ENCODE data around the gene PLEKHJ1.

The PLEKHJ1 gene

DNA sequence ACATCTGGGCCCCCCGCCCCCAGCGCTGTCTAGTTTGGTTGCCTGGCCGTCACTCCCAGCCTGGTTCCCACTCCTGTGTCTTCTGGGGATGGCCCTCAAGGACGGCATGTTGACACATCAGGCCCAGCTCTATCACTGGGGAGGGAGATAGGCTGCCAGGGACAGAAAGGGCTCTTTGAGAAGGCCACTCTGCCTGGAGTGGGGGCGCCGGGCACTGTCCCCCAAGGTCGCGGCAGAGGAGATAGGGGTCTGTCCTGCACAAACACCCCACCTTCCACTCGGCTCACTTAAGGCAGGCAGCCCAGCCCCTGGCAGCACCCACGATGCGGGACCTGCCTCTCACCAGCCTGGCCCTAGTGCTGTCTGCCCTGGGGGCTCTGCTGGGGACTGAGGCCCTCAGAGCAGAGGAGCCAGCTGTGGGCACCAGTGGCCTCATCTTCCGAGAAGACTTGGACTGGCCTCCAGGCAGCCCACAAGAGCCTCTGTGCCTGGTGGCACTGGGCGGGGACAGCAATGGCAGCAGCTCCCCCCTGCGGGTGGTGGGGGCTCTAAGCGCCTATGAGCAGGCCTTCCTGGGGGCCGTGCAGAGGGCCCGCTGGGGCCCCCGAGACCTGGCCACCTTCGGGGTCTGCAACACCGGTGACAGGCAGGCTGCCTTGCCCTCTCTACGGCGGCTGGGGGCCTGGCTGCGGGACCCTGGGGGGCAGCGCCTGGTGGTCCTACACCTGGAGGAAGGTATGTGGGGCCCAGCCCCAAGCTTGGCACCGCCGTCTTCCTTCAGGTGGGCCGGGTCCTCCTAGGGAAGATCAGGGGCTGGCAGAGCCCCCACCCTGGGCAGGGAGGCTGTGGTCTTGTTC lies 13.1 kb upstream of the PLEKHJ1 start, which contains the start of gene AMH:
AMH (plus strand) TSS at position 314 of the 857 bp plus-strand sequence; CDS start at position 324, 10 bp downstream.
- DNase-seq: no peak

DNA sequence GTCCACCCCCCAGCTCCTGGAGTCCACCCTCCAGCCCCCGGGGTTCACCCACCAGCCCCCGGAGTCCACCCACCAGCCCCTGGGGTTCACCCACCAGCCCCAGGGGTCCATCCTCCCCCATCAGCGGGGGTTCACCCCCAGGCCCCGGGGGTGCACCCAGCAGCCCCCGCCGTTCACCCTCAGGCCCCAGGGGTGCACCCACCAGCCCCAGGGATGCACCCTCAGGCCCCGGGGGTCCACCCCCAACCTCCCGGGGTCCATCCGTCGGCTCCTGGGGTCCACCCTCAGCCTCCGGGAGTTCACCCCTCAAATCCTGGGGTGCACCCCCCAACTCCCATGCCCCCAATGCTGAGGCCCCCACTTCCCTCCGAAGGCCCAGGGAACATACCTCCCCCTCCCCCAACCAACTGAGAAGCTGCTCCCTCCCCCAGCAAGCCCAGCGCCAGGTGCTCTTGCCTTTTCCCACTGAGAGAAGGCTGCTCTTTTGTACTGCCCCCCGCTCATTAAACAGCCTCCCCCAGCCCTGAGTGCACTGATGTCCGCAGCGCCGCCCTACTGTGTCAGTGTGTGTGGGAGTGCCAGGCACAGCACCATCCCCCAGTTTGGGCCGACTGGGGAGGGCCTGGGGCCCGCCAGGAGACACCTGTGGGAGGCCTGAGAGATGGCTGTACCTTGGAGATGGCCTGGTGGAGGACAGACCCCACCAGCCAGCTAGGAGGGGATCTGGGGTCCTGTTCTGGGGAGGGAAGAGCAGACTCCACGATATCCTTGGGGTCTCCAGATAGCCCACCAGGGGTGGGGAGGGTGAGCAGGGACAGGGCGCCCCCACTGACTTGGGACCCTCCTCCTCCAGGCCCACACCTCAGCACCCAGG lies 12.2 kb upstream of the PLEKHJ1 start:
- no peak for DNase-seq

DNA sequence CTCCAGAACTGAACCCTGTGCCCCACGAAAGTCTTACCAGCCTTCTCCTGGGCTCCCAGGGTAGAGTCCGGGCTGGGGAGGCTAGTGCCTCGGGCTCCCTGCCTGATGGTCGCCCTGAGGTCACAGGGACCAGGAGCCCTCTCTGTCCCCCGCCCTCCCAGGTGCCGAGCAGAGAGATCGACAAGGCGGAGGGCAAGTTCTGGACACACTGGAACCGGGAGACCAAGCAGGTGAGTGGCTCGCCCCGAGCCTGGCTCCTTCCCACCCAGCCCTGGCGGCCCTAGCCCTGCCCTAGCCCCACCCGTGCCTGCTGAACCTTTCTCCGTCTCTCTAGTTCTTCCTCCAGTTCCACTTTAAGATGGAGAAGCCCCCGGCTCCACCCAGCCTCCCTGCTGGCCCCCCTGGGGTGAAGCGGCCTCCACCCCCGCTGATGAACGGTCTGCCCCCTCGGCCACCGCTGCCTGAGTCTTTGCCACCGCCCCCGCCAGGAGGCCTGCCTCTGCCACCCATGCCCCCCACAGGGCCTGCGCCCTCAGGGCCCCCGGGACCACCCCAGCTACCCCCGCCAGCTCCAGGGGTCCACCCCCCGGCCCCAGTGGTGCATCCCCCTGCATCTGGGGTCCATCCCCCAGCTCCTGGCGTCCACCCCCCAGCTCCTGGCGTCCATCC lies 11.4 kb upstream of the PLEKHJ1 start:
- no peak for DNase-seq

DNA sequence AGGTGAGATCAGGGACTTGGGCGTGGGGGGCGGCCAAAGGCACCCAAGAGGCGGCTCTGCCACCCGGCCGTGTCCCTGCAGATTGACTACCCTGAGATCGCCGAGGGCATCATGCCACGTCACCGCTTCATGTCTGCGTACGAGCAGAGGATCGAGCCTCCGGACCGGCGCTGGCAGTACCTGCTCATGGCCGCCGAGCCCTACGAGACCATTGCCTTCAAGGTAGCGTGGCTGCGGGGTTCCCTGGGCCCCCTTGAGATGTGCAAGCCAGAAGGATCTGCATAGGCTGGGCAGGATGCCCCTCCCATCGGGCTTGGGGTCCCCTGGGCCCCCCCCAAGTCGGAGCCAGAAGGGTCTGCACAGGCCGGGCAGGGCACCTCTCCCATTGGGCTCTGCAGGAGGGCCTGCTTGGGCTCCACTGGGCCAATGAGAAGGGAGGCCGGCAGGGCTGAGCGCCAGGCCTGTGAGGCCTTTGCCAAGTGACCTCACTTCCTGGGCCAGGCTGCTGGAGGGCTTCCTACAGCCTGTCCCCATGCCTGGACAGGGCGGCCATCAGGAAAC lies 10.8 kb upstream of the PLEKHJ1 start:
- DNase-seq: no peak

DNA sequence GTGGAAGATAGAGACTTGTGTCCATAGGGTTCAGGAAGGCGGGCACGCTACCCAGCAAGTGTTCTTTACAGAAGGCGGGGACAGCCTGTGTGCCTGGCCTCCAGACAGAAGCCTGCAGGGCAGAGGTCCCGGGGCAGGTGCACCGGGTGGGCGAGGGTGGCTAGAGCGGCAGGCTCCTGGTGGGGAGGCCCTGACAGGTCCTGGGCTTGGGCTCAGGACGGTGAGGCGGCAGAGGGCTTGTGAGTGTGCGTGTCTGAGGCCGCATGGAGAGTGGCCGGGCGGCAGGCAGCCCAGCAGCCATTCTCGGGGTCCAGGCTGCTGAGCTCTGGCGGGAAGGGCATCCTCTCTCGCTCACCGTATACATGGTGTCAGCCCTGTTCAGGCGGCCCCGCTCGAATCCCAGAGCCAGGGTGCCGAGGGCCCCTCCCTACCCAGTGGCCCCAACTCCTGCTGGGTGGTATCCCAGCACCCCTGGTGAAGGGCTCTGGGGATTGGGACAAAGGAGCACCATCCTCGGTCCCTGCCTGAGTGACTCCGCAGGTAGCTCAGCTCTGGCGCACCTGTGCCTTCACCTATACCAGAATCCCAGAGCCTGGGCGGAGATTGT lies 10.0 kb upstream of the PLEKHJ1 start:
- DNase-seq: no peak

DNA sequence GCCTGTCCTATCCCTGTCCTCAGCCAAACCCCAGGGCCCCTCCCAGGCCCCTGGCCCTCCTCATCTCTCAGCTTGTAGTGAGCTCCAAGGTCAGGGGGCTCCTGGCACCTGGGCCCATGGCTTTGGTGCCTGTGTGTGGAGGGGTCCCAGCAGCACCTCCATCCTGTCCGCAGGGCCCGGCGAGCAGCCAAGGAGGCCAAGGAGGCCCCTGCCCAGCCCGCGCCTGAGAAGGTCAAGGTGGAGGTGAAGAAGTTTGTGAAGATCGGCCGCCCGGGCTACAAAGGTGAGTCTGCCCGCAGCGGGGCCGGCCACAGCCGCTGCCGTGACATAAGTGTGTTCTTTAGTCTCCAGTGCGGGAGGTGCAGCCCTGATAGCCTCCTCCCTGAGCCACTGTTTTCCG lies 9.1 kb upstream of the PLEKHJ1 start:
- no peak for DNase-seq

DNA sequence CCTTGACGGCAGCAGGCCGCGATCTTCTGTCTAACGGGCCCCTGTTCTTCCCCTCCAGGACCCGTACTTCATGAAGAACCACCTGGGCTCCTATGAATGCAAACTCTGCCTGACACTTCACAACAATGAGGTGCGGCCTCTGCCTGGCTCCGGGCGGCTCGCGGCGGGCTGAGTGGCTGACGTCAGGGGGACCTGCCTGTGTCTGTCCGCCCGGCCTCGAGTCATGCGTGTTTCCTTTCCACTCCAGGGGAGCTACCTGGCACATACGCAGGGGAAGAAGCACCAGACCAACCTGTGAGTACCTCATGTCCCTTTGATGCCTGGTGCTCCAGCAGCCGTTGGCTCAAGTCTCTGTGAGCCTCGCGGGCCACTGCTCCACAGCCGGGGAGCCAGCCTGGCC lies 8.4 kb upstream of the PLEKHJ1 start:
- DNase-seq: no peak

DNA sequence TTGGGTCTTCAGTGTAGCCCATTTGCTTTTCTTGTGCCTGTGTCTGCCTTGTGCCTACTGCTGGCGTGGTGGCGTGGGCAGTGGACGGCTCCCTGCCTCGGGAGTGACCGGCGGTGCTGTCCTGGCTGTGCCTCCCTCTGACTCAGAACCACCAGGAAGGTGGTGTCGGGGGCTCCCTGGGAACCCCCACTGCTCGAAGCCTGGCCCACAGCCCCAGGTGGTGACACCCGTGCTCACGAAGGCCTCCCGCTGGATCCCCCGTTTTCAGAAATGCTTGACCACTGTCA lies 7.9 kb upstream of the PLEKHJ1 start:
- no peak for DNase-seq

DNA sequence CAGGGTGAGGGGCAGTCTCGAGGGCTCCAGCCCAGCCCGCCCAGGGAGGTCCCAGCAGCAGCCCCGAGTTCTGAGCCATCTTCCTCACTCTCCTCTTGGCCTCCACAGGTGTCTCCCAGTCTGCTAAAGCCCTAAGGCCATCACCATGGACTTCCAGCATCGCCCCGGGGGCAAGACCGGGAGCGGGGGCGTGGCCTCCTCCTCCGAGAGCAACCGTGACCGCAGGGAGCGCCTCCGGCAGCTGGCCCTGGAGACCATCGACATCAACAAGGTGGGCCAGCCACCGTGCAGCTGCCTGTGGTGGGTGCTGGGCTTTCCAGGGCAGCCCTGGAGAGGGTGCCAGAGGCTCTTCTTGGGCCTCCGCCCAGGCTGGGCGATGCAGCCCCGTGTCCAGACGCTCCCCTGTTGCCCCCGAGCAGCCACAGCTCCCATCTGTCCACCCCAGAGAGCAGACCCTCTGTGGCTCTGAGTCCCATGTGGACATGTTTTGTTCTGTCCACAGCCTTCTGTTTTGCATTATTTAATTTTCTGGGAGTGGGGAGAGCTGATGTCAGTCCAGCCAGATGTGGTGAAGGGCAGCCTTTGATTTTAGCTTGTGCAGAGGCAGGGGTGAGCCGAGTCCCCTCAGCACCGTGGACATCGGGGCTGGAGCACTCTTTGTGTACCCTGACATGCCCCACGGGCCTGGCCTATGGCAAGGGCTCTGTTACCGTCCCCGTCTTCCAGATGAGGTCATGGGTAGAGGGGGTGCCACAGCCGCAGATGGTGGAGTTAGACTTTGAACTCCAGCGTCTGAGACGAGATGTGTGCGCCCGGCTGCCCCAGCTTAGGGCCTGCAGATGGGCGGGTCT lies 7.4 kb upstream of the PLEKHJ1 start:
- DNase-seq: no peak

DNA sequence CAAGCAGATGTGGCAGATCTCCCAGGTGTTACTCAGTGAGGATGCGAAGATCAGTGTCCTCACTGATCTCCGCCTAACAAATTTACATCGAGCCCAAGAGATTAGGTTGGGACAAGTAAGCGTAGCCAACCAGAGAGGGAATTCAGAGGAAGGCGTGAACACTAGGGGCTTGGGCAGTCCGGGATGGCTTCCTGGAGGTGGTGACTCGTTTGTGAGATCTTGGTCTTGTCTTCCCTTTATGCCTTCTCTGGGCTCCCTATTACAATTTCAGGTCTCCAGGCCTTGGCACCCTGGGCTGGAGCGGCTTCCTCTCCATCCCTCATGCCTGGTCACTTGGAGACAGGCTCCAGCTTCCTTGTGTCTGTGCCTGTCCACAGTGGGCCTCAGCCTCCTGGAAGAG lies 6.7 kb upstream of the PLEKHJ1 start:
- DNase-seq: no peak

DNA sequence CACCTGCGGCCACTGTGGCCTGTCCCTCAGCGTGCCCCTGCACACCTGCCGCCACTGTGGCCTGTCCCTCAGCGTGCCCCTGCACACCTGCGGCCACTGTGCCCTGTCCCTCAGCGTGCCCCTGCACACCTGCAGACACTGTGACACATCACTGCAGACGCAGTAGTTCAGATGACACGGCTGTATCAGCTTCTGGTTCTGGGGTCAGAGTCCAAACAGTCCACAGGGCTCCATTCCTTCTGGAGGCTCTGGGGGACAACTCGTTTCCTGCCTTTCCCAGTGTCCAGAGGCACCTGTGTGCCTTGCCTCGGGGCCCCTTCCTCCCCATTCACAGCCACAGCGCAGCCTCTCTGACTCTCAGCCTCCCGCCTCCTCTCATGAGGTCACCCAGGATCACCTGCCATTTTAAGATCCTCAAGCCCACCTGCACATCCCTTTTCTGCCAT lies 6.0 kb upstream of the PLEKHJ1 start:
- DNase-seq: no peak

DNA sequence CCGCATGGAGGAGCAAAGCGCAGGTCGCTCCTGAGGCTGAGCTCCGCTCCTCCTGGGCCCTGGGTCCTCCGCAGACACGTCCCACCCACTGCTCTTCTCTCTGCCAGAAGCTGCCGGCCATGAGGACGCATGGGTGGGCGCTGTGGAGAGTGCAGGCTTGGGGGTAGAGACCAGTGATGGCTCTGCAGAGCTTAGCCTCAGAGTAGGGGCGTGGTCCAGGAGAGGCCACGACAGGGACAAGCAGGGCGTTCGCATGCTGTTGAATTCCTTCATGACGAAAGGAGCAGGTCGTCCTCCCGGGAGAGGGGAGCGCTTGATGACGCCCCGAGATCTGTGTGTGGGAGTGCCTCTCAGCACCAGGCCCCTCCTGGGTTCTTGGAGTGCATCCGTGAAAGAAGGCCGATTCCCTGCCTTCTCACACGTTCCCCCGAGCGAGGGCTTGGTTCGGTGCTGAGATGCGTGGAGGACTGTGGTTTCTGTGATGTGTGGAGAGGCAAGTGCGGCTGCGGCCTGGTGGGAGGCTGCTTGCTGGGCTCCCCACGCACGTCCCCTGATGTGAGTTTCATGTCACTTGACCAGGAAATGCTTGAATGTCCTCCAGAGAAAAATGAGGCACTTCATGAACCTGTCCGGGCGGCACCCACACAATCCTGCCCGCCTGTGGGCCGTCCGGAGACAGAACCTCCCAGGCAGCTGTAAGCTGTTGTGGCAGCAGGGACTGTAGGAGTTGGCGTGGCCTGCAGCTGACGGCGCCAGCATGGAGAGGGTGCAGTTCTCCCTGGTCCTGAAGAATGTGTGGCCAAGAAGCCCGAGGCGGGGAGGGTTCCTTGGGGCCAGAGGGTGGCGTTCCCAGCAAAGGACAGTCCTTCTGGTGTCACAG lies 5.0 kb upstream of the PLEKHJ1 start:
- DNase-seq: no peak

DNA sequence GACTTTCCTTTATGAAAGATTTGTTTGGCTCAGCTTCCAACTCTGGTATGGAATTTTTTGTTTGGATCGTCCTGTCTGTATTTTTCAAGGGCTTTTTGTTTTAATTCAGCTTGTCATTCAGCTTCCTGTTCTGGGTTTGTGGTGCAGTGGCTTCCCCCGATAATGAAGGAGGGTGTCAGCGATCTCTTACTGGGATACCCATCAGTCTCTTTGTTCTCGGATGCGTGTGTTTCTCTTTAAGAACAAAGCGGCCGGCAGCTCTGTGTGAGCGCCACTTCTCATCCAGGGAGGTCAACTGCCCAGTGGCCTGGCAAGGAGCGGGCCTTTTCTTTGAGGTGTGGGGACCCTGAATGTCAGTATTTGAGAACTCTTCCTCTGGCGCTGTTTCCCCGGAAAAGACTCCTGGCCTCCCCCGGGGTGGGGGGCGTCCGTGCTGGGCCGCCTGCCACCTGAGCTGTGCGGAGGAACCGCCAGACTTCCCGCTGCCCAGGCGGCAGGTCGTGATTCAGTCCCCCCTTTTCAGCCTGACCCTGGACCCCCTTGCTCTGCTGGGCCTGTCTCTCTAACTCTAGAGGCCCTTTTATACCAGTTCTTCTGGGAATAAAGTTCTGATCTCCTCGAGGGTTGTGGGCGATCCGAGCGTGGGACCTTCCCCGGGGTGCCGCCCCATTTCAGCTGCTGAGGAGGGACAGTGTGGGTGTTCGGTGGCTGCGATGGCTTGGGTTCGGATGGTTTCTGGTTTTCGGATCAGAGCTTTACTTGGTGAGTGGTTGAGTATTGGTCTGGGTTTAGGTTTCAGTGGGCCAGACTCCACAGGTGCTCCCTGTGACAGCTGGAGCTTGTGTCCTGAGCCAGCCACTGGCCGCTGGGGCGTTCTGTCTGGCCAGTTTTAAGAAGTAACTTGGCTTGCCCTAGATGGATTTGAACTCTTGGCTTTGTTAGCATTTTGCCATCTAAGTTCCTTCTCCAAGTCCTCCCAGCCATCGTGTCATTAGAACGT lies 3.9 kb upstream of the PLEKHJ1 start:
- DNase-seq: no peak

DNA sequence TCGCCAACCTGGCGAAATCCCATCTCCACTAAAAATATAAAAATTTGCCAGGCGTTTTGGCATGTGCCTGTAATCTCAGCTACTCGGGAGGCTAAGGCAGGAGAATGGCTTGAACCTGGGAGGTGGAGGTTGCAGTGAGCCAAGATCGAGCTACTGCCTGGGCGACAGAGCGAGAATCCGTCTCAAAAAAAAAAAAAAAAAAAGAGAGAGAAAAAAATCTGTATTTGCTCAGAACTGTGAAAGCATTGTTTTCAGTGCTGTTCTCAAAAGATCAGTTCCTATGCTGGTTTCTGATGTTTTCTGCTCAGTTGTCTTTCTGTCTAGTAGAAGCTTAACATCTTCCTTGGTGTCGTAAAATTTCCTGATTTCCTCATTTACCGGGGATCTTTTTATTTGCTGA lies 3.0 kb upstream of the PLEKHJ1 start:
- no peak for DNase-seq

DNA sequence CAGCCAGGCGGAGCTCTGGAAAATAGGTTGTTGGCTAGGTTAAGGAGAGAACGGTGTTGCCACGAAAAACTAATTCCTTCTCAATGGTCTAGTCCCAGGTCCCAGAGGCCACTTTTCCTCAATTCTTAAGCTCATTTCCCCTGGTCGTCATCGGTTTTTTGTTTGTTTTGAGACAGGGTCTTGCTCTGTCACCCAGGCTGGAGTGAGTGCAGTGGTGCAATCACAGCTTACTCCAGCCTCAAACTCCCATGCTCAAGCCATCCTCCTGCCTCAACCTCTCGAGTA lies 1.7 kb upstream of the PLEKHJ1 start:
- DNase-seq: no peak

DNA sequence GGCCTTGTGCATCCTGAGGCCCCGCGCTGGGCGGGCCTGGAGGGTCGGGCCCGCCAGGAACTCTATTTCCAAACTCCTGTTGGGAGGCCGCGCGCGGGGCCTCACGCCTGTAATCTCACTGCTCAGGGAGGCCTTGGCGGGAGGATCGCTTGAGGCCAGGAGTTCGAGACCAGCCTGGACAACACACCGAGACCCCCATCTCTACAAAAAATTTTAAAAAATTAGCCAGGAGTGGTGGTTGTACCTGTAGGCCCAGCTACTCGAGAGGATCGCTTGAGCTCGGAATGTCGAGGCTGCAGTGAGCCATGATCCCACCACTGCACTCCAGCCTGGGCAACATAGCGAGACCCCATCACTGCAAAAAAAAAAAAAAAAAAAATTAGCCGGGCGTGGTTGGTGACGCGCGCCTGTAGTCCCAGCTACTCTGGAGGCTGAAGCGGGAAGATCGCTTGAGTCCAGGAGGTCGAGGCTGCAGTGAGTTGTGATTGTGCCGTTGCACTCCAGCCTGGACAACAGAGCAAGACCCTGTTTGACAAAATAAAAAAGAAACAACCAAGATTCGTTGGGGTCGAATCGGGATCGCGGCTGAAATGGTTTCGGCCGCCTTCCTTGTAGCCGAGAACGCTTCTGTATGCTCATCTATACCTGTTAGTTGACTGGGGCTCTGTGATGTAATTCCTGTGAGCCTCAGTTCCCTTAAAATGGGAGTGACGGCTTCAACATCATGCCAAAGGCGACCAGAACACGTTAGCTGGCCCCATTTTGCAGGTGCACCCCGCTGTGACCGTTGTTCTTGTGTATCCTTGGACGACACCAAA lies 1.1 kb upstream of the PLEKHJ1 start:
- DNase-seq: no peak

DNA sequence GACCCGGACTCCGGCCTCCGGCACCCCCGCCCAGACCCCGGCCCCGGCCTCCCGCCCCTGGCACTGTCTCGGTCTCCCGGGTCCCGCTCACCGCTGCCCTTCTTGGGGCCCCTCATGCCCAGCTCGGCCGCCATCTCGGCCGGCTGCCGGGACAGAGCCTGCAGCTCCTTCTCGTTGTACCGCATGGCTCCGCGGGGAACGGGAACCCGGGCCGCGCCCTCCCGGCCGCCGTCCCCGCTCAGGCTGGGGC lies 140 bp downstream of the PLEKHJ1 start:
- DNase-seq: no peak

DNA sequence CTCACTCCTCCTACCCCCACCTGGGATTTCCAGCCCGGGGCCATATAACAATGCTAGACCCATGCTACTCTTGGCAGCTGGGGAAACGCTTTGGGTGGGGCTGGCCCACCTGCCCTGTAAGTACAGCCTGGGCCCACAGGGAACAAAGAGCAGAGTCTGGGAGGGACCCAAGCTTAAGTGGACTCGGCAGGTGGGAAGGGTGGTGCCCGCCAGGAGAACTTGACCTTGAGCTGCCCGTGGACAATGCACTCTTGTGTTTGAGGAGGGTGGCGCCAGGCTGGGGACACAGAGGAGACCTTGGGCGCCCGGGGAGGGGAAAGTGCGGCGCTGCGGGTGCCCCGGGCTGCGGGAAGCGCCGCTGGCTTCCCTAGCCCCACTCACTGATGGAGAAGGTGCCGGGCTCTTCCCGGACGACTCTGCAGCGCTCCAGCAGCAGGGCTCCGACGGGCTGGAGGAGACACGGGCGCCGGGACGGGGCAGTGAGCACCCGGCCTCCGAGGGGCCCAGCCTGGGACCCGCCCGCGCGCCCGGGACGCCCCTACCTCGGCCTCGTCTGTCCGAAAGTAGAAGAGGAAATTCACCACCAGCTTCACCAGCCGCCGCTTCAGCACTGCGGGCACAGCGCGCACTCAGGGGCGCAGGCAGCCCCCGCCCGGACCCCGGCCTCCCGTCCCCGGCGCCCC lies 607 bp downstream of the PLEKHJ1 start:
- no peak for DNase-seq

DNA sequence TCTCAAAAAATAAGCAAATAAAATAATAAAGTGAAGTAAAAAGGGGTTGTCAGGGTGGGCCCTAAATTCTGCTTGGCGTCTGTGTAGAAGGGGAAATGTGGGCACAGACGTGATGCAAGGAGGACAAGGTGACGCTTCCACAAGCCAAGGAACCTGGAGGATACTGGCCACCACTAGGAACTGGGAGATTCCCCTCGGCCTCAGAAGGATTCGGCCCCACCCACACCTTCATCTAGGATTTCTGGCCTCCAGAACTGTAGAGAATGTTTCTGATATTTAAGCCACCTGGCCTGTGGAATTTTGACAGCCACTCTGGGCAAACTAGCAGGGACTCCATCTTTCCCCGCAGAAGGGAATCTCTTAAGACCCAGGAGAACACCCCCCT lies 1.1 kb downstream of the PLEKHJ1 start:
- no peak for DNase-seq

Data from KG1 (cell line).